H1 (cell line): ENCODE measurements around the gene LRRC8D. TPM values are rescaled to one million over a fixed set of nuclear protein-coding genes. Genes with fewer than 3 reads are reported as not detected.

Experiments used
- CTCF ChIA-PET: fragments of 300-600 bp; sonication (Branson Sonifier 250); formaldehyde crosslinking; loops from one replicate; lab custom pipeline; 2021; ENCODE audit not compliant: partially characterized antibody; lab: Charles Lee
- POLR2A ChIA-PET: fragments of 300-600 bp; sonication (Branson Sonifier 250); formaldehyde crosslinking; loops from one replicate; lab custom pipeline; 2021; ENCODE audit warnings: inconsistent platforms; ENCODE audit not compliant: partially characterized antibody; lab: Charles Lee
- DNase-seq, 2 experiments: peaks; one replicate each; pipeline versions ENCODE4 v3.0.0 to v3.0.0-alpha.2; 2010 to 2022; ENCODE audit warnings: low spot score in 2 of 2, low read depth in 1 of 2, mixed read lengths in 1 of 2
- FAIRE-seq: peaks from 2 replicates; lab custom pipeline; 2011; peaks lifted over from hg19 to GRCh38; lab: Jason Lieb, UNC
- H2AFZ ChIP-seq: 2 replicates; pipeline ENCODE4 v1.8.1; 2012; ENCODE audit warnings: low read length, inconsistent platforms
- H2AK5ac ChIP-seq: 2 replicates; pipeline ENCODE4 v1.6.1; 2013; ENCODE audit warnings: low read depth, low read length
- H2BK120ac ChIP-seq: replicated peaks from 2 replicates; pipeline ENCODE3; 2013; ENCODE audit warnings: low read depth, low read length, inconsistent platforms
- H2BK12ac ChIP-seq: 2 replicates; pipeline ENCODE4 v1.6.1; 2013; ENCODE audit warnings: low read depth, low read length
- H2BK15ac ChIP-seq: 2 replicates; pipeline ENCODE4 v1.6.1; 2013; ENCODE audit warnings: low read length
- H2BK20ac ChIP-seq: 2 replicates; pipeline ENCODE4 v1.6.1; 2013; ENCODE audit warnings: low read length
- H2BK5ac ChIP-seq: 2 replicates; pipeline ENCODE4 v1.6.1; 2013; ENCODE audit warnings: low read depth, low read length
- H3K14ac ChIP-seq: 2 replicates; pipeline ENCODE4 v1.6.1; 2013; ENCODE audit warnings: inconsistent platforms; ENCODE audit not compliant: insufficient read length
- H3K18ac ChIP-seq: 2 replicates; pipeline ENCODE4 v1.6.1; 2013; ENCODE audit warnings: low read length; ENCODE audit errors: extremely low read depth
- H3K23ac ChIP-seq: 2 replicates; pipeline ENCODE4 v1.6.1; 2013; ENCODE audit warnings: inconsistent platforms; ENCODE audit not compliant: insufficient read length
- H3K23me2 ChIP-seq: 2 replicates; pipeline ENCODE4 v1.6.1; 2013; ENCODE audit warnings: low read depth, low read length
- H3K27ac ChIP-seq: 2 replicates; pipeline ENCODE4 v1.6.1; 2011; ENCODE audit warnings: low read depth, low read length, inconsistent platforms
- H3K27me3 ChIP-seq, 4 experiments: replicated peaks in 1 of 4; 1 replicate in 1 of 4; 2 replicates in 3 of 4; pipeline versions ENCODE4 v1.6.1 to v1.8.1; 2011 to 2013; ENCODE audit warnings: low read length in 3 of 4, mild to moderate bottlenecking in 3 of 4, inconsistent platforms in 2 of 4, mixed read lengths in 2 of 4, moderate library complexity in 1 of 4; ENCODE audit not compliant: control insufficient read depth in 3 of 4, insufficient read depth in 3 of 4; ENCODE audit errors: extremely low read depth in 1 of 4
- H3K36me3 ChIP-seq, 4 experiments: 2 replicates each; pipeline versions ENCODE4 v1.6.1 to v1.8.1; 2011 to 2013; ENCODE audit warnings: mild to moderate bottlenecking in 4 of 4, low read length in 3 of 4, moderate library complexity in 2 of 4, control low read depth in 1 of 4, inconsistent platforms in 1 of 4; ENCODE audit not compliant: insufficient read depth in 4 of 4, control insufficient read depth in 2 of 4
- H3K4ac ChIP-seq: replicated peaks from 2 replicates; pipeline ENCODE3; 2013; ENCODE audit warnings: low read length, low read depth, mixed read lengths, inconsistent platforms; ENCODE audit not compliant: insufficient read length
- H3K4me1 ChIP-seq, 4 experiments: replicated peaks in 1 of 4; 1 replicate in 1 of 4; 2 replicates in 3 of 4; pipeline versions ENCODE4 v1.6.1 to v1.8.1; 2011 to 2013; ENCODE audit warnings: low read length in 3 of 4, inconsistent platforms in 2 of 4, mixed read lengths in 1 of 4; ENCODE audit not compliant: insufficient read depth in 4 of 4, control insufficient read depth in 3 of 4
- H3K4me2 ChIP-seq, 2 experiments: 2 replicates each; pipeline versions ENCODE4 v1.6.1 to v1.8.1; 2011 to 2013; ENCODE audit warnings: low read depth in 2 of 2, low read length in 2 of 2, control low read depth in 1 of 2, inconsistent platforms in 1 of 2, mild to moderate bottlenecking in 1 of 2; ENCODE audit not compliant: insufficient read depth in 1 of 2
- H3K4me3 ChIP-seq, 4 experiments: fragments of 200-600, 300-600 bp in 1 of 4; sonication (generic), shearing (Covaris generic), sonication (Bioruptor Twin) in 1 of 4; 2 replicates each; pipeline versions ENCODE4 v1.5.1 to v1.8.1; 2011 to 2016; ENCODE audit warnings: low read length in 4 of 4, low read depth in 3 of 4, control low read depth in 2 of 4, inconsistent platforms in 2 of 4, mild to moderate bottlenecking in 2 of 4, mixed read lengths in 1 of 4, moderate library complexity in 1 of 4; ENCODE audit not compliant: insufficient read depth in 2 of 4; ENCODE audit errors: extremely low read depth in 1 of 4
- H3K56ac ChIP-seq: replicated peaks from 2 replicates; pipeline ENCODE3; 2013; ENCODE audit warnings: low read depth, mild to moderate bottlenecking, mixed read lengths, low read length, inconsistent platforms; ENCODE audit not compliant: insufficient read length
- H3K79me1 ChIP-seq: 2 replicates; pipeline ENCODE4 v1.6.1; 2013; ENCODE audit warnings: low read depth, low read length, control low read depth
- H3K79me2 ChIP-seq, 2 experiments: 2 replicates each; pipeline versions ENCODE4 v1.6.1 to v1.8.1; 2012 to 2013; ENCODE audit warnings: low read length in 2 of 2, mild to moderate bottlenecking in 2 of 2, inconsistent platforms in 1 of 2; ENCODE audit not compliant: insufficient read depth in 2 of 2, control insufficient read depth in 1 of 2
- H3K9ac ChIP-seq, 4 experiments: replicated peaks in 1 of 4; 1 replicate in 1 of 4; 2 replicates in 3 of 4; pipeline versions ENCODE4 v1.6.1 to v1.8.1; 2011 to 2013; ENCODE audit warnings: low read depth in 3 of 4, low read length in 3 of 4, control low read depth in 2 of 4, mild to moderate bottlenecking in 2 of 4, moderate library complexity in 2 of 4, inconsistent platforms in 1 of 4; ENCODE audit errors: extremely low read depth in 1 of 4
- H3K9me3 ChIP-seq, 2 experiments: 2 replicates each; pipeline versions ENCODE4 v1.6.1 to v1.8.1; 2012 to 2013; ENCODE audit warnings: mild to moderate bottlenecking in 2 of 2, moderate library complexity in 2 of 2, control low read depth in 1 of 2, inconsistent platforms in 1 of 2, low read depth in 1 of 2, low read length in 1 of 2, mixed read lengths in 1 of 2; ENCODE audit not compliant: insufficient read depth in 2 of 2
- H4K20me1 ChIP-seq, 2 experiments: replicated peaks in 1 of 2; 2 replicates each; pipeline versions ENCODE3 to v1.8.1; 2011 to 2013; ENCODE audit warnings: inconsistent platforms in 2 of 2, low read length in 2 of 2, mild to moderate bottlenecking in 1 of 2; ENCODE audit not compliant: insufficient read depth in 2 of 2, control insufficient read depth in 1 of 2
- H4K5ac ChIP-seq: 2 replicates; pipeline ENCODE4 v1.6.1; 2013; ENCODE audit warnings: low read length, low read depth, mixed read lengths, inconsistent platforms; ENCODE audit not compliant: insufficient read length
- H4K8ac ChIP-seq: 2 replicates; pipeline ENCODE4 v1.8.0; 2013; ENCODE audit warnings: mild to moderate bottlenecking, moderate library complexity, low read length, inconsistent platforms; ENCODE audit not compliant: insufficient read depth; ENCODE audit errors: extremely low read depth
- H4K91ac ChIP-seq: replicated peaks from 2 replicates; pipeline ENCODE3; 2013; ENCODE audit warnings: low read length, mixed read lengths, inconsistent platforms; ENCODE audit not compliant: insufficient read length
- ASH2L ChIP-seq: fragments of 200-600, 300-600 bp; sonication (generic); IDR thresholded peaks from one replicate; pipeline ENCODE4 v1.7.1; 2017; ENCODE audit warnings: low read length
- ATF3 ChIP-seq: IDR thresholded peaks from 2 replicates; pipeline ENCODE4 v1.6.1; 2011; ENCODE audit warnings: low read depth, mild to moderate bottlenecking, low read length; ENCODE audit not compliant: insufficient read depth
- CREB1 ChIP-seq: IDR thresholded peaks from 2 replicates; pipeline ENCODE4 v1.6.1; 2012; ENCODE audit warnings: inconsistent platforms
- EZH2 ChIP-seq: fragments of 200-600 bp; sonication (generic); IDR thresholded peaks from 2 replicates; pipeline ENCODE4 v1.7.1; 2012; ENCODE audit warnings: low read depth, mild to moderate bottlenecking, moderate library complexity, low read length, inconsistent platforms; ENCODE audit not compliant: severe bottlenecking
- FOSL1 ChIP-seq: IDR thresholded peaks from 2 replicates; pipeline ENCODE4 v1.6.1; 2011; ENCODE audit warnings: mild to moderate bottlenecking, low read depth, low read length, moderate library complexity; ENCODE audit not compliant: insufficient read depth
- JUND ChIP-seq: IDR thresholded peaks from 2 replicates; pipeline ENCODE4 v1.6.1; 2011; ENCODE audit warnings: mild to moderate bottlenecking, improper control_type of control experiment, low read length
- KDM1A ChIP-seq: fragments of 200-600, 300-600 bp; sonication (generic); IDR thresholded peaks from 2 replicates; pipeline ENCODE4 v1.7.1; 2016; ENCODE audit warnings: mild to moderate bottlenecking, low read length, borderline replicate concordance
- POLR2A ChIP-seq, 2 experiments: IDR thresholded peaks; 1 replicate in 1 of 2; 2 replicates in 1 of 2; pipeline ENCODE4 v1.6.1; 2011; ENCODE audit warnings: low read depth in 2 of 2, low read length in 2 of 2, mild to moderate bottlenecking in 2 of 2; ENCODE audit errors: control extremely low read depth in 1 of 2
- SRF ChIP-seq: IDR thresholded peaks from 2 replicates; pipeline ENCODE4 v1.6.1; 2011; ENCODE audit warnings: mild to moderate bottlenecking, low read depth, low read length, moderate library complexity
- SUZ12 ChIP-seq: fragments of 200-600 bp; sonication (generic); IDR thresholded peaks from 2 replicates; pipeline ENCODE4 v1.6.1; 2012; ENCODE audit warnings: mild to moderate bottlenecking, inconsistent platforms, low read length, moderate library complexity, mixed read lengths
- WGBS, 2 experiments: shearing (Covaris generic) in 1 of 2; methylation state at CpG; one replicate each; pipeline versions ENCODE4 v1.1.6 to v1.1.7; 2013 to 2015; ENCODE audit warnings: low lambda C conversion rate in 2 of 2, mixed read lengths in 2 of 2, inconsistent platforms in 1 of 2, low coverage in 1 of 2, missing lambda C conversion rate in 1 of 2; ENCODE audit not compliant: insufficient replicate concordance in 2 of 2, insufficient coverage in 1 of 2, insufficient read length in 1 of 2; ENCODE audit errors: extremely low coverage in 1 of 2, missing lambda C conversion rate in 1 of 2; 5-methylcytosine and 5-hydroxymethylcytosine counted together
- polyA plus RNA-seq, 7 experiments: library from polyadenylated mRNA; depleted of rRNA in 3 of 7; stranded (reverse) in 5 of 7; unstranded in 2 of 7; fragments of >200 nt in 5 of 7; fragments of 200-250 nt in 2 of 7; gene quantifications; 1 replicate in 5 of 7; 2 replicates in 1 of 7; 4 replicates in 1 of 7; pipeline versions ENCODE4 v1.2.1 to v1.2.3, GENCODE V29; 2011 to 2013; ENCODE audit warnings: missing spikeins in 2 of 7, mixed read lengths in 2 of 7
- total RNA-seq: library from RNA; stranded (reverse); fragmentation: NEBNext Ultra II Directional; extraction: Animal tissue kit (Norgen Biotek cat#: 25700); gene quantifications from 2 replicates; pipeline ENCODE4 v1.2.1, GENCODE V29; 2021

The LRRC8D gene
- total and polyA plus RNA-seq, 2 of the 8 experiments (the other 6 are each of a cell fraction or from before 2014, with no cell fraction given) = 42.0 to 58.5 TPM

- no peak overlapping the region for H3K23ac ChIP-seq
- no peaks in the 10 kb centered on the region for H3K23me2 ChIP-seq
- no peak overlapping the region for H3K14ac ChIP-seq
- no peak overlapping the region for H2BK12ac ChIP-seq
- no peak for TF ChIP-seq ASH2L
- TF ChIP-seq FOSL1 = no peak
- no peak for TF ChIP-seq SRF
- no peak for TF ChIP-seq SUZ12
- TF ChIP-seq EZH2 = no peak
- TF ChIP-seq POLR2A (IDR thresholded peaks at IDR 0.05; ENCODE audit: control extremely low read depth in 1 of 2, low read depth in 2 of 2, low read length in 2 of 2) = no peak
- TF ChIP-seq ATF3 = no peak
- no peak for TF ChIP-seq KDM1A
- TF ChIP-seq JUND = no peak
- no peak for TF ChIP-seq CREB1
- TF ChIP-seq, all 59 proteins: peak for 0
- no peak overlapping the region for H3K18ac ChIP-seq
- no peak overlapping the region for H3K4me3 ChIP-seq
- no peak overlapping the region for H3K27ac ChIP-seq
- H2AK5ac ChIP-seq = no peak overlapping the region
- H2BK120ac ChIP-seq = no peak overlapping the region
- H2BK20ac ChIP-seq = no peak overlapping the region
- no peak overlapping the region for H3K4ac ChIP-seq
- H3K9me3 ChIP-seq = no peaks in the 10 kb centered on the region
- no peak overlapping the region for H3K9ac ChIP-seq
- peaks cover 10% of the 10 kb centered on the region for H3K79me1 ChIP-seq
- H2BK15ac ChIP-seq = no peak overlapping the region
- no peaks in the 10 kb centered on the region for H3K27me3 ChIP-seq
- no peak overlapping the region for H2BK5ac ChIP-seq
- no peak overlapping the region for H4K5ac ChIP-seq
- FAIRE-seq = no peak
- peaks cover 4 to 10% of the 10 kb centered on the region in 2 experiments for H4K20me1 ChIP-seq
- H3K4me2 ChIP-seq = no peak overlapping the region
- ChIA-PET POLR2A (interaction anchor here (0.6 to 3.1 kb wide), 6 partner anchors 15 to 92 kb away, joined by 3 to 14 read pairs (median 4); no protein-coding TSS in a partner anchor), CTCF (interaction anchor here (1.0 to 1.2 kb wide), 3 partner anchors 12 to 156 kb away, joined by 3 read pairs; no protein-coding TSS in a partner anchor)
- H3K36me3 ChIP-seq = peaks cover 0 to 11% (median 7%) of the 10 kb centered on the region in 4 experiments; a peak in 2 of 8 replicates
- H3K79me2 ChIP-seq = peaks cover 21 to 93% of the 10 kb centered on the region in 2 experiments
- no peak overlapping the region for H2AFZ ChIP-seq
- no peak overlapping the region for H3K56ac ChIP-seq
- DNase-seq = no peak
- H4K91ac ChIP-seq = no peak overlapping the region
- H4K8ac ChIP-seq = no peak overlapping the region
- 89% methylated on average over 1 of the region's 1 CpG; no CpG with 5 or more reads in 1 of the 2 experiments for WGBS, 2 experiments
- H3K4me1 ChIP-seq = peaks cover 2 to 12% (median 7%) of the 10 kb centered on the region in 4 experiments
These were observed 7.1 kb downstream of the LRRC8D start for GRCh38 chr1:89827902-89828301.
